ENCODE data around the gene ZNF446.

DNA sequence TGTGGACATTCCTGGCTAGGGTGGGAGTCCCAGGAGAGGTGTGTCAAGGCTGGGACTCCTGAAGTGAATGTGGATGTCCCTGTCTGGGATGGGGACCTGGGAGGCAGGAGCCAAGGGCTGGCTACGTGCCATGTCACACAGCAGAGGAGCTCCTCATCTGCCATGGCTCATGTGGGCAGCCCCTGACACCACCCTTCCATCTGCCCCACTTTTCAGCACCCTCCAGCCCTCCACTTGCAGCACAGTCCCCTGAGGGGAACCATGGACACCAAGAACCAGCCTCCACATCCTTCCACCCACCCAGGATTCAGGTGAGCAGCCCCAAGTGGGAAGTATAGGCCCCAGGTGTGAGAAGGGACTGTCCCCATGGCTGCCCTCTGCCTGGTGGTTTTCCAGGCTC is 1.7 kb downstream of the ZNF446 start:
- TF ChIP-seq EZH2 (IDR thresholded peaks at IDR 0.05; ENCODE audit: borderline replicate concordance, control insufficient read depth, low read depth, low read length), result no peak
- TF ChIP-seq POLR2AphosphoS5 (IDR thresholded peaks at IDR 0.05; ENCODE audit: low read length), result no peak
- TF ChIP-seq RAD21 (IDR thresholded peaks at IDR 0.05; ENCODE audit: insufficient read depth, low read depth, low read length), result no peak
- no peak for TF ChIP-seq TARDBP (IDR thresholded peaks at IDR 0.05; ENCODE audit: borderline replicate concordance)
- TF ChIP-seq CHD1 (IDR thresholded peaks at IDR 0.05; ENCODE audit: low read depth, low read length), result no peak
- no peak for TF ChIP-seq CHD2 (IDR thresholded peaks at IDR 0.05; ENCODE audit: borderline replicate concordance, low read depth, low read length)
- TF ChIP-seq CTCF (IDR thresholded peaks at IDR 0.05 in 2 of 3, conservative IDR thresholded peaks at IDR 0.05 in 1 of 3; ENCODE audit: control insufficient read depth in 2 of 3, extremely low read depth in 1 of 3, insufficient read depth in 1 of 3, low read depth in 3 of 3, low read length in 3 of 3), result no peak
- TF ChIP-seq GATAD2B (conservative IDR thresholded peaks at IDR 0.05; ENCODE audit: low read depth), result no peak
- TF ChIP-seq BMI1 (IDR thresholded peaks at IDR 0.05; ENCODE audit: borderline replicate concordance), result no peak
